Activated CD8-positive, alpha-beta memory T cell treated with anti-CD3 and anti-CD28 coated beads for 48 hours (primary cell): ENCODE measurements around the gene HPSE2.

Experiments
- DNase-seq, 3 experiments: peaks; one replicate each; pipeline ENCODE4 v3.0.0-alpha.2; 2020; ENCODE audit warnings: low read depth in 2 of 3, low spot score in 2 of 3

The HPSE2 gene

GRCh38 chr10:98628206-98628605 lies 607.4 kb downstream of the HPSE2 start:
- no peak for DNase-seq

GRCh38 chr10:98627711-98628110 lies 607.9 kb downstream of the HPSE2 start:
- no peak for DNase-seq

GRCh38 chr10:98624963-98625362 lies 610.7 kb downstream of the HPSE2 start:
- DNase-seq = no peak

- no peak for DNase-seq
Observed at GRCh38 chr10:98623176-98623575, 612.5 kb downstream of the HPSE2 start.

GRCh38 chr10:98621630-98622029 lies 614.0 kb downstream of the HPSE2 start:
- DNase-seq = no peak

- DNase-seq = no peak
Observed at GRCh38 chr10:98620503-98620902, 615.1 kb downstream of the HPSE2 start.

- DNase-seq = no peak
Observed at GRCh38 chr10:98619446-98619845, 616.2 kb downstream of the HPSE2 start.

GRCh38 chr10:98617906-98618520 lies 617.6 kb downstream of the HPSE2 start:
- DNase-seq = no peak

GRCh38 chr10:98613446-98613845 lies 622.2 kb downstream of the HPSE2 start:
- DNase-seq = no peak

GRCh38 chr10:98611436-98611835 lies 624.2 kb downstream of the HPSE2 start:
- no peak for DNase-seq

- no peak for DNase-seq
Observed at GRCh38 chr10:98610836-98611235, 624.8 kb downstream of the HPSE2 start.

GRCh38 chr10:98610301-98610700 lies 625.4 kb downstream of the HPSE2 start:
- no peak for DNase-seq

GRCh38 chr10:98609265-98609664 lies 626.4 kb downstream of the HPSE2 start:
- DNase-seq = no peak

GRCh38 chr10:98608411-98608810 lies 627.2 kb downstream of the HPSE2 start:
- DNase-seq = no peak

GRCh38 chr10:98602224-98602623 lies 633.4 kb downstream of the HPSE2 start:
- no peak for DNase-seq

- no peak for DNase-seq
Observed at GRCh38 chr10:98599032-98599610, 636.5 kb downstream of the HPSE2 start.

- DNase-seq = no peak
Observed at GRCh38 chr10:98596404-98596803, 639.2 kb downstream of the HPSE2 start.

- DNase-seq = no peak
Observed at GRCh38 chr10:98589691-98590090, 646.0 kb downstream of the HPSE2 start.

GRCh38 chr10:98589007-98589406 lies 646.6 kb downstream of the HPSE2 start:
- no peak for DNase-seq

GRCh38 chr10:98587156-98587837 lies 648.4 kb downstream of the HPSE2 start:
- no peak for DNase-seq

GRCh38 chr10:98586096-98586495 lies 649.6 kb downstream of the HPSE2 start:
- DNase-seq = no peak

GRCh38 chr10:98582363-98582762 lies 653.3 kb downstream of the HPSE2 start:
- no peak for DNase-seq

- no peak for DNase-seq
Observed at GRCh38 chr10:98577578-98577977, 658.1 kb downstream of the HPSE2 start.
